Epithelial cell of proximal tubule (primary cell): ENCODE results near the gene PPP2R5D. TPM values are rescaled to one million over a fixed set of nuclear protein-coding genes. Genes with fewer than 3 reads are reported as not detected.
A peak's percentile ranks its signal among the peaks of the same experiment; 100 is the strongest.

ENCODE experiments used
- DNase-seq: peaks from one replicate; pipeline ENCODE4 v3.0.0-alpha.2; 2011; ENCODE audit warnings: low read depth
- H3K4me3 ChIP-seq: 2 replicates; pipeline ENCODE4 v1.5.1; 2011; ENCODE audit warnings: low read depth, mild to moderate bottlenecking, low read length
- CTCF ChIP-seq: conservative IDR thresholded peaks from 2 replicates; pipeline ENCODE4 v1.5.1; 2012; ENCODE audit warnings: low read depth, mild to moderate bottlenecking, low read length
- total RNA-seq: library from RNA; depleted of rRNA; stranded (reverse); fragments of >200 nt; gene quantifications from 2 replicates; pipeline ENCODE4 v1.2.3, GENCODE V29; 2015

PPP2R5D gene
- total RNA-seq, 1 donor from 2014 or later: 94.2 TPM

- DNase-seq: no peak
- no peak for TF ChIP-seq CTCF
- H3K4me3 ChIP-seq: no peak overlapping the region
Observed at GRCh38 chr6:43045371-43045930, 61.1 kb downstream of the PPP2R5D start.

GRCh38 chr6:43047998-43048397, 63.6 kb downstream of the PPP2R5D start:
- no peak for TF ChIP-seq CTCF
- DNase-seq: no peak
- H3K4me3 ChIP-seq: no peak overlapping the region

- no peak for DNase-seq
- no peak overlapping the region for H3K4me3 ChIP-seq
- no peak for TF ChIP-seq CTCF
Observed at GRCh38 chr6:43050981-43051380, 66.6 kb downstream of the PPP2R5D start.

- no peak for TF ChIP-seq CTCF
- peak overlapping the region; percentile 72 for H3K4me3 ChIP-seq
- DNase-seq: no peak
Observed at GRCh38 chr6:43052225-43052841, 68.0 kb downstream of the PPP2R5D start.

- TF ChIP-seq CTCF: no peak
- DNase-seq: no peak
- peak overlapping the region; percentile 72 for H3K4me3 ChIP-seq
Observed at GRCh38 chr6:43052842-43053544, 68.6 kb downstream of the PPP2R5D start.

GRCh38 chr6:43053545-43054205, 69.3 kb downstream of the PPP2R5D start, which contains the start of gene CUL7:
TSS of gene CUL7 (minus strand) at chr6:43053851. CDS start at chr6:43052788, 1,063 bp downstream.
- TF ChIP-seq CTCF: no peak
- no peak for DNase-seq
- peak within 1 kb of the TSS; percentile 72 for H3K4me3 ChIP-seq
